Stimulated activated CD4-positive, alpha-beta T cell treated with anti-CD3 and anti-CD28 coated beads, Interleukin-1b, Interleukin-23, amount 100 ng/mL, for 1 hour (primary cell): ENCODE measurements around the gene PMM2.
"Not testable (repeated sequence)": the region's sequence is repeated elsewhere in the genome, so short reads cannot be mapped to it uniquely, and the experiment has no call there.

ENCODE experiments used
- DNase-seq, 2 donors: peaks; one replicate each; pipeline ENCODE4 v3.0.0-alpha.2; 2020; ENCODE audit warnings: low read depth in 2 of 2

Gene PMM2

GRCh38 chr16:8782673-8783072, 15.0 kb upstream of the PMM2 start:
- DNase-seq, result no peak

GRCh38 chr16:8785408-8785807, 12.2 kb upstream of the PMM2 start:
- DNase-seq, result no peak

- DNase-seq, result not testable (repeated sequence)
Observed at GRCh38 chr16:8786316-8786715, 11.3 kb upstream of the PMM2 start.

- no peak for DNase-seq
Observed at GRCh38 chr16:8788578-8789172, 9.0 kb upstream of the PMM2 start.

- no peak for DNase-seq
Observed at GRCh38 chr16:8795091-8795490, 2.5 kb upstream of the PMM2 start.

- no peak for DNase-seq
Observed at GRCh38 chr16:8795818-8796217, 1.8 kb upstream of the PMM2 start.

- no peak for DNase-seq
Observed at GRCh38 chr16:8796469-8797363, 923 bp upstream of the PMM2 start.

GRCh38 chr16:8798174-8798527, 512 bp downstream of the PMM2 start:
- DNase-seq, result no peak

- DNase-seq, result no peak
Observed at GRCh38 chr16:8798535-8799157, 1.0 kb downstream of the PMM2 start.

- no peak for DNase-seq
Observed at GRCh38 chr16:8801701-8802100, 4.1 kb downstream of the PMM2 start.

GRCh38 chr16:8803733-8804132, 6.1 kb downstream of the PMM2 start:
- DNase-seq, result not testable (repeated sequence)

GRCh38 chr16:8804313-8804712, 6.7 kb downstream of the PMM2 start:
- DNase-seq, result no peak

- no peak for DNase-seq
Observed at GRCh38 chr16:8806272-8806983, 8.8 kb downstream of the PMM2 start.

- DNase-seq, result no peak
Observed at GRCh38 chr16:8807189-8807588, 9.6 kb downstream of the PMM2 start.

GRCh38 chr16:8808009-8808408, 10.4 kb downstream of the PMM2 start:
- no peak for DNase-seq

- no peak for DNase-seq
Observed at GRCh38 chr16:8808613-8809353, 11.1 kb downstream of the PMM2 start.

- DNase-seq, result no peak
Observed at GRCh38 chr16:8812162-8812843, 14.7 kb downstream of the PMM2 start.

GRCh38 chr16:8814095-8814806, 16.6 kb downstream of the PMM2 start:
- DNase-seq, result no peak

GRCh38 chr16:8816967-8817655, 19.5 kb downstream of the PMM2 start:
- DNase-seq, result no peak
